HepG2 (cell line): Measurements from ENCODE around the gene CAMK2N2. TPM values are rescaled to one million over a fixed set of nuclear protein-coding genes. Genes with fewer than 3 reads are reported as not detected.

ENCODE experiments used
- BORCS8-MEF2B ChIP-seq: sonication (generic); formaldehyde crosslinking; IDR thresholded peaks from 2 replicates; pipeline ENCODE4 v1.8.0; 2022; ENCODE audit warnings: mild to moderate bottlenecking, missing genetic modification reagents
- FOXA3 ChIP-seq: IDR thresholded peaks from 2 replicates; pipeline ENCODE4 v1.6.1; 2016; ENCODE audit warnings: missing genetic modification reagents, missing compliant biosample characterization
- GMEB1 ChIP-seq: sonication (generic); formaldehyde crosslinking; IDR thresholded peaks from 2 replicates; pipeline ENCODE4 v1.5.1; 2020; ENCODE audit warnings: missing genetic modification reagents, mild to moderate bottlenecking, borderline replicate concordance
- HDAC1 ChIP-seq: sonication (generic); formaldehyde crosslinking; IDR thresholded peaks from 2 replicates; pipeline ENCODE4 v1.5.1; 2020; ENCODE audit warnings: mild to moderate bottlenecking, missing genetic modification reagents
- HMGXB4 ChIP-seq, 2 experiments: sonication (generic) in 1 of 2; formaldehyde crosslinking in 1 of 2; IDR thresholded peaks; 2 replicates each; pipeline versions ENCODE4 v1.4.0 to v1.6.1; 2018 to 2020; ENCODE audit warnings: missing genetic modification reagents in 2 of 2, borderline replicate concordance in 1 of 2, low read depth in 1 of 2, mild to moderate bottlenecking in 1 of 2, missing biosample characterization in 1 of 2
- MAFF ChIP-seq: IDR thresholded peaks from 2 replicates; pipeline ENCODE4 v1.6.1; 2011; ENCODE audit warnings: low read depth, low read length, improper control_type of control experiment
- MYPOP ChIP-seq: sonication (generic); formaldehyde crosslinking; IDR thresholded peaks from 2 replicates; pipeline ENCODE4 v1.8.1; 2023; ENCODE audit warnings: mild to moderate bottlenecking, moderate library complexity, missing genetic modification reagents
- PLRG1 ChIP-seq: fragments of 450-650 bp; conservative IDR thresholded peaks from 2 replicates; pipeline ENCODE4 v1.6.1; 2016
- SMYD3 ChIP-seq: sonication (generic); formaldehyde crosslinking; IDR thresholded peaks from 2 replicates; pipeline ENCODE4 v1.8.1; 2023; ENCODE audit warnings: mild to moderate bottlenecking, missing genetic modification reagents
- SSRP1 ChIP-seq: IDR thresholded peaks from 2 replicates; pipeline ENCODE4 v1.6.1; 2016; ENCODE audit warnings: control low read depth
- TBL1XR1 ChIP-seq: fragments of 150-350 bp; IDR thresholded peaks from 2 replicates; pipeline ENCODE4 v1.6.1; 2014; ENCODE audit warnings: borderline replicate concordance, low read length; ENCODE audit not compliant: partially characterized antibody
- TBX2 ChIP-seq: sonication (generic); formaldehyde crosslinking; IDR thresholded peaks from 2 replicates; pipeline ENCODE4 v1.5.0; 2020; ENCODE audit warnings: missing genetic modification reagents, mild to moderate bottlenecking, borderline replicate concordance
- ZBTB38 ChIP-seq: sonication (generic); formaldehyde crosslinking; IDR thresholded peaks from 2 replicates; pipeline ENCODE4 v1.5.1; 2020; ENCODE audit warnings: mild to moderate bottlenecking, missing genetic modification reagents
- ZFP91 ChIP-seq: sonication (generic); formaldehyde crosslinking; IDR thresholded peaks from 2 replicates; pipeline ENCODE4 v1.9.0; 2022; ENCODE audit warnings: missing genetic modification reagents, mild to moderate bottlenecking, borderline replicate concordance
- ZHX1 ChIP-seq: sonication (generic); formaldehyde crosslinking; IDR thresholded peaks from 2 replicates; pipeline ENCODE4 v1.8.1; 2022; ENCODE audit warnings: low read depth, mild to moderate bottlenecking, missing genetic modification reagents
- ZNF451 ChIP-seq: sonication (generic); formaldehyde crosslinking; IDR thresholded peaks from 2 replicates; pipeline ENCODE4 v1.5.0; 2020; ENCODE audit warnings: mild to moderate bottlenecking, missing genetic modification reagents
- ZNF496 ChIP-seq: sonication (generic); formaldehyde crosslinking; IDR thresholded peaks from 2 replicates; pipeline ENCODE4 v1.8.1; 2023; ENCODE audit warnings: mild to moderate bottlenecking, moderate library complexity, missing genetic modification reagents; ENCODE audit not compliant: insufficient replicate concordance
- ZNF605 ChIP-seq: sonication (generic); formaldehyde crosslinking; IDR thresholded peaks from 2 replicates; pipeline ENCODE4 v1.8.0; 2022; ENCODE audit warnings: mild to moderate bottlenecking, missing genetic modification reagents
- ZSCAN30 ChIP-seq: sonication (generic); formaldehyde crosslinking; IDR thresholded peaks from 2 replicates; pipeline ENCODE4 v1.5.0; 2020; ENCODE audit warnings: mild to moderate bottlenecking, missing genetic modification reagents
- polyA plus RNA-seq, 8 experiments: library from polyadenylated mRNA; depleted of rRNA in 3 of 8; stranded (reverse) in 7 of 8; unstranded in 1 of 8; fragments of >200 nt; fragmentation: Illumina TruSeq in 4 of 8; extraction: Trizol in 4 of 8; gene quantifications; 2 replicates each; pipeline versions ENCODE4 v1.2.1 to v1.2.3, GENCODE V29; 2011 to 2016; ENCODE audit warnings: low read depth in 4 of 8, missing spikeins in 1 of 8, mixed read lengths in 1 of 8; ENCODE audit not compliant: insufficient read depth in 1 of 8
- total RNA-seq, 5 experiments: library from RNA; depleted of rRNA; stranded (reverse); fragments of >200 nt; fragmentation: Illumina TruSeq; extraction: Trizol; gene quantifications; 2 replicates each; pipeline ENCODE4 v1.2.3, GENCODE V29; 2016; ENCODE audit warnings: low read depth in 1 of 5

The CAMK2N2 gene
- total and polyA plus RNA-seq, 2 of the 13 experiments (the other 11 are each of a cell fraction or from before 2014, with no cell fraction given): 0.12 to 0.27 TPM

GRCh38 chr3:184241447-184242296 lies 19.7 kb downstream of the CAMK2N2 start (continued):
- peak; percentile 69; the same call in 1 of the 2 replicates for TF ChIP-seq MYPOP (CRISPR knock-in tag)
- TF ChIP-seq ZHX1 (CRISPR knock-in tag): peak; percentile 86; the same call in 1 of the 2 replicates
- peak; percentile 77 for TF ChIP-seq FOXA3 (CRISPR knock-in tag)
- TF ChIP-seq TBX2 (CRISPR knock-in tag): peak; percentile 85
- TF ChIP-seq BORCS8-MEF2B (CRISPR knock-in tag): peak; percentile 52; the same call in 1 of the 2 replicates
- TF ChIP-seq ZFP91 (CRISPR knock-in tag): peak; percentile 90
- peak; percentile 95 for TF ChIP-seq ZNF605
- peak; percentile 71; the same call in 1 of the 2 replicates for TF ChIP-seq GMEB1 (CRISPR knock-in tag)
- no peak for TF ChIP-seq ZNF496 (CRISPR knock-in tag)
- TF ChIP-seq HMGXB4 (CRISPR knock-in tag; IDR thresholded peaks at IDR 0.05; ENCODE audit: borderline replicate concordance in 1 of 2, low read depth in 1 of 2): peak; percentile 85 to 93; a peak in 3 of 4 replicates
- no peak for TF ChIP-seq SSRP1 (CRISPR knock-in tag)
- peak; percentile 60; the same call in 1 of the 2 replicates for TF ChIP-seq SMYD3
- TF ChIP-seq ZNF451 (CRISPR knock-in tag): peak; percentile 98
- peak; percentile 96 for TF ChIP-seq HDAC1 (CRISPR knock-in tag)
- TF ChIP-seq ZBTB38 (CRISPR knock-in tag): peak; percentile 82; the same call in 1 of the 2 replicates
- no peak for TF ChIP-seq MAFF
- TF ChIP-seq ZSCAN30 (CRISPR knock-in tag): no peak
- peak; percentile 13 for TF ChIP-seq TBL1XR1
- TF ChIP-seq PLRG1: no peak
